Heart left ventricle (tissue), 16 donors: ENCODE measurements around the gene CD83. TPM values are rescaled to one million over a fixed set of nuclear protein-coding genes. Genes with fewer than 3 reads are reported as not detected.

Experiments used
- ATAC-seq, 4 donors: fragments of 200-7000 bp; cut with Tn5 transposase; one replicate each; pipeline ENCODE4 v1.9.1; 2020 to 2022; ENCODE audit warnings: moderate library complexity in 4 of 4, mild to moderate bottlenecking in 3 of 4, moderate number of reproducible peaks in 1 of 4
- DNase-seq, 5 donors: peaks; one replicate each; pipeline ENCODE4 v3.0.0-alpha.2; 2020
- H3K27ac ChIP-seq, 12 donors: fragments of 200-600 bp; sonication (generic) in 4 of 12; one replicate each; pipeline versions ENCODE4 v1.5.0 to v1.8.0; 2016 to 2022; ENCODE audit warnings: mild to moderate bottlenecking in 2 of 12
- H3K27me3 ChIP-seq, 9 donors: fragments of 200-600 bp; sonication (generic) in 2 of 9; one replicate each; pipeline versions ENCODE4 v1.5.1 to v1.8.0; 2016 to 2022; ENCODE audit warnings: mild to moderate bottlenecking in 3 of 9
- H3K36me3 ChIP-seq, 9 donors: fragments of 200-600 bp; sonication (generic) in 2 of 9; one replicate each; pipeline versions ENCODE4 v1.5.0 to v1.8.0; 2018 to 2022; ENCODE audit warnings: mild to moderate bottlenecking in 2 of 9
- H3K4me1 ChIP-seq, 12 donors: fragments of 200-600 bp; sonication (generic) in 4 of 12; one replicate each; pipeline versions ENCODE4 v1.5.0 to v1.8.0; 2016 to 2022; ENCODE audit warnings: mild to moderate bottlenecking in 3 of 12
- H3K4me3 ChIP-seq, 12 donors: fragments of 200-600 bp; sonication (generic) in 4 of 12; one replicate each; pipeline versions ENCODE4 v1.5.0 to v1.8.0; 2017 to 2022; ENCODE audit warnings: mild to moderate bottlenecking in 9 of 12, moderate library complexity in 4 of 12
- H3K9me3 ChIP-seq, 12 donors: fragments of 200-600 bp; sonication (generic) in 4 of 12; one replicate each; pipeline versions ENCODE4 v1.5.0 to v1.8.0; 2016 to 2022; ENCODE audit warnings: mild to moderate bottlenecking in 1 of 12
- POLR2A ChIP-seq, 2 donors: fragments of 450-650 bp; IDR thresholded peaks; one replicate each; pipeline ENCODE4 v1.6.1; 2017; ENCODE audit warnings: antibody characterized with exemption in 2 of 2, mild to moderate bottlenecking in 2 of 2, moderate library complexity in 2 of 2
- WGBS, 4 donors: extraction: QIAGEN DNeasy Blood & Tissue Kit in 2 of 4; methylation state at CpG; one replicate each; pipeline versions ENCODE4 v1.1.5 to v1.1.7; 2013 to 2018; 5-methylcytosine and 5-hydroxymethylcytosine counted together
- intact Hi-C, 10 donors: fragments of 100-400 bp; cut with DNase I; formaldehyde crosslinking; loops; one replicate each; pipeline versions ENCODE4 v1.11.1 to v1.14.2; 2022
- polyA plus RNA-seq, 2 donors: library from polyadenylated mRNA; stranded (reverse); fragments of 200-250 nt; gene quantifications; one replicate each; pipeline ENCODE4 v1.2.3, GENCODE V29; 2013
- total RNA-seq, 9 donors: library from RNA; depleted of rRNA in 2 of 9; stranded (reverse); fragments of >200 nt in 2 of 9; fragmentation: NEBNext Ultra II Directional in 3 of 9; extraction: Animal tissue kit (Norgen Biotek cat#: 25700) in 3 of 9; gene quantifications; one replicate each; pipeline versions ENCODE4 v1.1.0 to v1.2.4, GENCODE V29; 2016 to 2023
- TF ChIP-seq, protein P1 (sequence below), 12 donors: fragments of 200-600 bp; sonication (generic) in 4 of 12; IDR thresholded peaks; one replicate each; pipeline versions ENCODE4 v1.5.0 to v1.8.0; 2018 to 2022; ENCODE audit warnings: antibody characterized with exemption in 12 of 12, mild to moderate bottlenecking in 5 of 12
- donor health status: ischemic (EF 13 %, LVEDD 7.1; RV severe dilation, severe dysfunction).
- donor health status: healthy with polysubstance abuse.
- donor health status: DM: no; HTN: yes; CAD: no.
- donor health status: DM: no; HTN: no; CAD: no.
- donor health status: ischemic (EF 25% LVEDD 6.9; RV normal size, moderate dysfunction).
- donor health status: ischemic (EF 25% LVEDD 5.7; RV mildly dilated, moderate dysfunction).
- donor health status: healthy.
- donor health status: DM: yes; HTN: yes; CAD: no.
- donor health status: ischemic (EF 35%, LVEDD 5.7; RV mildly dilated, moderate dysfunction).
- donor health status: nonischemic (EF 11% LVEDD 7.7; RV severe dilation, severe dysfunction).
- donor health status: DM: yes; HTN: yes; CAD: no.
- donor health status: PGD.
- donor health status: ischemic (EF 29% LVEDD 5.4; RV normal size, mild dysfunction).
- donor health status: nonischemic (EF 23%, LVEDD 6.1; RV moderate dilation, normal function).

Gene CD83
- total and polyA plus RNA-seq, 11 donors = 0.38 to 10.3 (median 1.9) TPM

DNA sequence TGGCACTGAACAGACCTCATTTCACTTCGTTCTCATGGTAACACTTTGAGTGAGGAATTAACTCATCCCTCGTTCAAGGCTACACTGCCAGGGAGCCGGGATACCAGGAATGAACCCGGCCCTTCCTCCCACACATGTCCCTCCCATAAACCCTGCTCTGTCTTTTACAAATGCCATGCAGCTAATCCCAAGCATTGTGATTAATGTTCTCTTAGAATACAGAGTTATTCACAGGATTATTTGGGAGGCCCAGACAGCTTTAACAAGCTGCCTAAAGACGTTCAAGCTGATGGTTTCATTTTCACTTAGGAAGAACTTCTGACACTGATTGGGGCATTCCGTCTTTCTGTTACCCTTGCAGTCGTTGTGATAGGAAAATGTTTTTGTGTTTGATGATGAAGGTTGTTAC lies 42.5 kb upstream of the CD83 start:
- ATAC-seq = peak in 3 of 4 donors; percentile 60 to 71 (median 63)

DNA sequence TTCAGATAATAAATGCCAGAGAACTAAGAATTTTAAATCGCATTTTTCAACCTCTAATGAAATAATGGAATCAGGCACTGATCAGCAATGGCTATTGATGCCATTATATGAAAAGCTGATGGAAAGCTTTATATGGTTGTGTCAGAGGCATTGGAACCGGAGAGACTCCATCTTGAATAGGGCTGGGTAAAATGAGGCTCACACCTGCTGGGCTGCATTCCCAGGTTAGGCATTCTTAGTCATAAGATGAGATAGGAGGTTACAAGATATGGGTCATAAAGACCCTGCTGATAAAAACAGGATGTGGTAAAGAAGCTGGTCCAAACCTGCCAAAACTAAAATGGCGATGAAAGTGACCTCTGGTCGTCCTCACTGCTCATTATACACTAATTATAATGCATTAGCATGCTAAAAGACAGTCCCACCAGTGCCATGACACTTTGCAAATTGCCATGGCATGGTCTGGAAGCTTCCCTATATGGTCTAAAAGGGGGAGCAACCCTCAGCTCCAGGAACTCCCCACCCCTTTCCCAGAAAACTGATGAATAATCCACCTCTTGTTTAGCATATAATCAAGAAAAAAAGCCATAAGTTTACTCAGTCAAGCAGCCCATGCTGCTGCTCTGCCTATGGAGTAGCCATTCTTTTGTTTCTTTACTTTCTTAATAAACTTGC lies 40.2 kb upstream of the CD83 start:
- intact Hi-C loops = no loop called here
- Histone ChIP-seq H3K27ac (no peak overlapping the region), H3K27me3 (no peaks in the 10 kb centered on the region), H3K9me3 (no peaks in the 10 kb centered on the region), H3K36me3 (no peaks in the 10 kb centered on the region), H3K4me3 (no peak overlapping the region), H3K4me1 (peaks cover 0 to 15% (median 1%) of the 10 kb centered on the region in 12 donors)
- WGBS, 4 donors = 92 to 95% (median 94%) methylated on average over 4 of the region's 4 CpGs
- no peak for ATAC-seq
- no peak for DNase-seq
- TF ChIP-seq POLR2A (IDR thresholded peaks at IDR 0.05) = no peak
- TF ChIP-seq, protein P1, sequence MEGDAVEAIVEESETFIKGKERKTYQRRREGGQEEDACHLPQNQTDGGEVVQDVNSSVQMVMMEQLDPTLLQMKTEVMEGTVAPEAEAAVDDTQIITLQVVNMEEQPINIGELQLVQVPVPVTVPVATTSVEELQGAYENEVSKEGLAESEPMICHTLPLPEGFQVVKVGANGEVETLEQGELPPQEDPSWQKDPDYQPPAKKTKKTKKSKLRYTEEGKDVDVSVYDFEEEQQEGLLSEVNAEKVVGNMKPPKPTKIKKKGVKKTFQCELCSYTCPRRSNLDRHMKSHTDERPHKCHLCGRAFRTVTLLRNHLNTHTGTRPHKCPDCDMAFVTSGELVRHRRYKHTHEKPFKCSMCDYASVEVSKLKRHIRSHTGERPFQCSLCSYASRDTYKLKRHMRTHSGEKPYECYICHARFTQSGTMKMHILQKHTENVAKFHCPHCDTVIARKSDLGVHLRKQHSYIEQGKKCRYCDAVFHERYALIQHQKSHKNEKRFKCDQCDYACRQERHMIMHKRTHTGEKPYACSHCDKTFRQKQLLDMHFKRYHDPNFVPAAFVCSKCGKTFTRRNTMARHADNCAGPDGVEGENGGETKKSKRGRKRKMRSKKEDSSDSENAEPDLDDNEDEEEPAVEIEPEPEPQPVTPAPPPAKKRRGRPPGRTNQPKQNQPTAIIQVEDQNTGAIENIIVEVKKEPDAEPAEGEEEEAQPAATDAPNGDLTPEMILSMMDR (IDR thresholded peaks at IDR 0.05) = no peak

More for the DNA sequence above, 42.5 kb upstream of the CD83 start:
- intact Hi-C loops = no loop called here
- 3 to 9% (median 3%) methylated on average over 7 of the region's 7 CpGs for WGBS, 4 donors
- Histone ChIP-seq H3K4me3 (peak overlapping the region in 10 of 12 donors; percentile 23 to 57 (median 43)), H3K27ac (peak overlapping the region in 10 of 12 donors; percentile 25 to 80 (median 46)), H3K9me3 (no peaks in the 10 kb centered on the region), H3K27me3 (no peaks in the 10 kb centered on the region), H3K4me1 (peaks cover 0 to 15% (median 1%) of the 10 kb centered on the region in 12 donors), H3K36me3 (no peaks in the 10 kb centered on the region)
- TF ChIP-seq, protein P1 (IDR thresholded peaks at IDR 0.05) = no peak
- no peak for TF ChIP-seq POLR2A (IDR thresholded peaks at IDR 0.05)
- peak in 1 of 5 donors; percentile 12 for DNase-seq

DNA sequence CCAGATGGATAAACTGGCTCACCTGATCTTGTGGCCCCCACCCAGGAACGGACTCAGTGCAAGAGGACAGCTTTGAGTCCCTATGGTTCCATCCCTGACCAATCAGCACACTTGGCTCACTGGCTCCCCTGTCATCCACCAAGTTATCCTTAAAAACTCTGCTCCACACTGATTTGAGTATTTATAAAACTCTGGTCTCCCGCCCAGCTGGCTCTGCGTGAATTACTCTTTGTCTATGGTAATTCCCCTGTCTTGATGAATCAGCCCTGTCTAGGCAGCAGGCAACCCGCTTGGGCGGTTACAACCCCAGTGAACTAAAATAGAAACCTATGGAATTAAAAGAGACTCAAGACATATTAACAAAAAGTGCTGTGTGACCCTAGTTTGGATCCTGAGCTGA lies 38.1 kb upstream of the CD83 start:
- peak in 3 of 4 donors; percentile 73 to 89 (median 77) for ATAC-seq
- DNase-seq = peak in 3 of 5 donors; percentile 32 to 61 (median 49)
- 63 to 76% (median 67%) methylated on average over 5 of the region's 5 CpGs for WGBS, 4 donors

DNA sequence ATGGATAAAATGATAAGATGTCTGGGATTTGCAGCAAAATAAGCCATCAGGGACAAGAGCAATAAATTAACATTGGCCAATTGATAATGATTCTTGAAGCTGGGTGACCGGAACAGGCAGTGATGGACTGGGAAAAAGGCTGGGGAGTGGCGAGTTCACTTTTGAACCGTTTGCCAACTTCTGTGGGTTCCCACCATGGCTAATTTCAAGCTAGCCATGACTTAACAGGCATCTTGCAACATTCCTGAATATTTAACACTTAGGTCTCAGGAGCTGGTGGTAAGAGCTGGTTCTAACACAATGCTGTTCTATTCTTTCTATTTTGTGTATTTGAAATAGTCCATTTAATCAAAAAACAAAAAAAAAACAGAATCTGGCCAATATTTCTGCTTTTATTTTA lies 37.6 kb upstream of the CD83 start:
- DNase-seq (no peak), ATAC-seq (peak in 1 of 4 donors; percentile 58)
- no peaks in the 10 kb centered on the region for H3K27me3 ChIP-seq
- no peak overlapping the region for H3K27ac ChIP-seq
- H3K36me3 ChIP-seq = no peaks in the 10 kb centered on the region
- WGBS, 4 donors = 64 to 78% (median 76%) methylated on average over 3 of the region's 3 CpGs
- no peaks in the 10 kb centered on the region for H3K9me3 ChIP-seq
- TF ChIP-seq POLR2A (IDR thresholded peaks at IDR 0.05) = no peak
- TF ChIP-seq, protein P1 (IDR thresholded peaks at IDR 0.05) = no peak
- H3K4me3 ChIP-seq = no peak overlapping the region
- intact Hi-C loops = no loop called here
- H3K4me1 ChIP-seq = peaks cover 0 to 9% (median 1%) of the 10 kb centered on the region in 12 donors

More for the DNA sequence above, 38.1 kb upstream of the CD83 start:
- Histone ChIP-seq H3K4me3 (no peak overlapping the region), H3K27ac (no peak overlapping the region), H3K4me1 (peaks cover 0 to 14% (median 1%) of the 10 kb centered on the region in 12 donors), H3K27me3 (no peaks in the 10 kb centered on the region), H3K36me3 (no peaks in the 10 kb centered on the region), H3K9me3 (no peaks in the 10 kb centered on the region)
- TF ChIP-seq POLR2A (IDR thresholded peaks at IDR 0.05) = no peak
- TF ChIP-seq, protein P1 (IDR thresholded peaks at IDR 0.05) = no peak
- intact Hi-C loops = no loop called here
